Heart left ventricle (tissue), 16 donors: ENCODE measurements around the gene ALDOA. TPM values are rescaled to one million over a fixed set of nuclear protein-coding genes. Genes with fewer than 3 reads are reported as not detected.

ENCODE experiments used
- ATAC-seq, 4 donors: fragments of 200-7000 bp; cut with Tn5 transposase; one replicate each; pipeline ENCODE4 v1.9.1; 2020 to 2022; ENCODE audit warnings: moderate library complexity in 4 of 4, mild to moderate bottlenecking in 3 of 4, moderate number of reproducible peaks in 1 of 4
- DNase-seq, 5 donors: peaks; one replicate each; pipeline ENCODE4 v3.0.0-alpha.2; 2020
- H3K27ac ChIP-seq, 12 donors: fragments of 200-600 bp; sonication (generic) in 4 of 12; one replicate each; pipeline versions ENCODE4 v1.5.0 to v1.8.0; 2016 to 2022; ENCODE audit warnings: mild to moderate bottlenecking in 2 of 12
- H3K27me3 ChIP-seq, 9 donors: fragments of 200-600 bp; sonication (generic) in 2 of 9; one replicate each; pipeline versions ENCODE4 v1.5.1 to v1.8.0; 2016 to 2022; ENCODE audit warnings: mild to moderate bottlenecking in 3 of 9
- H3K36me3 ChIP-seq, 9 donors: fragments of 200-600 bp; sonication (generic) in 2 of 9; one replicate each; pipeline versions ENCODE4 v1.5.0 to v1.8.0; 2018 to 2022; ENCODE audit warnings: mild to moderate bottlenecking in 2 of 9
- H3K4me1 ChIP-seq, 12 donors: fragments of 200-600 bp; sonication (generic) in 4 of 12; one replicate each; pipeline versions ENCODE4 v1.5.0 to v1.8.0; 2016 to 2022; ENCODE audit warnings: mild to moderate bottlenecking in 3 of 12
- H3K4me3 ChIP-seq, 12 donors: fragments of 200-600 bp; sonication (generic) in 4 of 12; one replicate each; pipeline versions ENCODE4 v1.5.0 to v1.8.0; 2017 to 2022; ENCODE audit warnings: mild to moderate bottlenecking in 9 of 12, moderate library complexity in 4 of 12
- H3K9me3 ChIP-seq, 12 donors: fragments of 200-600 bp; sonication (generic) in 4 of 12; one replicate each; pipeline versions ENCODE4 v1.5.0 to v1.8.0; 2016 to 2022; ENCODE audit warnings: mild to moderate bottlenecking in 1 of 12
- CTCF ChIP-seq, 12 donors: fragments of 200-600 bp; sonication (generic) in 4 of 12; IDR thresholded peaks; one replicate each; pipeline versions ENCODE4 v1.5.0 to v1.8.0; 2018 to 2022; ENCODE audit warnings: antibody characterized with exemption in 12 of 12, mild to moderate bottlenecking in 5 of 12
- POLR2A ChIP-seq, 2 donors: fragments of 450-650 bp; IDR thresholded peaks; one replicate each; pipeline ENCODE4 v1.6.1; 2017; ENCODE audit warnings: antibody characterized with exemption in 2 of 2, mild to moderate bottlenecking in 2 of 2, moderate library complexity in 2 of 2
- WGBS, 4 donors: extraction: QIAGEN DNeasy Blood & Tissue Kit in 2 of 4; methylation state at CpG; one replicate each; pipeline versions ENCODE4 v1.1.5 to v1.1.7; 2013 to 2018; 5-methylcytosine and 5-hydroxymethylcytosine counted together
- intact Hi-C, 10 donors: fragments of 100-400 bp; cut with DNase I; formaldehyde crosslinking; loops; one replicate each; pipeline versions ENCODE4 v1.11.1 to v1.14.2; 2022
- polyA plus RNA-seq, 2 donors: library from polyadenylated mRNA; stranded (reverse); fragments of 200-250 nt; gene quantifications; one replicate each; pipeline ENCODE4 v1.2.3, GENCODE V29; 2013
- total RNA-seq, 9 donors: library from RNA; depleted of rRNA in 2 of 9; stranded (reverse); fragments of >200 nt in 2 of 9; fragmentation: NEBNext Ultra II Directional in 3 of 9; extraction: Animal tissue kit (Norgen Biotek cat#: 25700) in 3 of 9; gene quantifications; one replicate each; pipeline versions ENCODE4 v1.1.0 to v1.2.4, GENCODE V29; 2016 to 2023
- donor health status: ischemic (EF 13 %, LVEDD 7.1; RV severe dilation, severe dysfunction).
- donor health status: healthy with polysubstance abuse.
- donor health status: DM: no; HTN: yes; CAD: no.
- donor health status: DM: no; HTN: no; CAD: no.
- donor health status: ischemic (EF 25% LVEDD 6.9; RV normal size, moderate dysfunction).
- donor health status: ischemic (EF 25% LVEDD 5.7; RV mildly dilated, moderate dysfunction).
- donor health status: healthy.
- donor health status: DM: yes; HTN: yes; CAD: no.
- donor health status: ischemic (EF 35%, LVEDD 5.7; RV mildly dilated, moderate dysfunction).
- donor health status: nonischemic (EF 11% LVEDD 7.7; RV severe dilation, severe dysfunction).
- donor health status: DM: yes; HTN: yes; CAD: no.
- donor health status: PGD.
- donor health status: ischemic (EF 29% LVEDD 5.4; RV normal size, mild dysfunction).
- donor health status: nonischemic (EF 23%, LVEDD 6.1; RV moderate dilation, normal function).

Gene ALDOA
- total and polyA plus RNA-seq, 11 donors: 2,585 to 5,076 (median 3,542) TPM

GRCh38 chr16:30115238-30115637 is 49.7 kb downstream of the ALDOA start:
- DNase-seq: no peak
- Histone ChIP-seq H3K36me3 (peaks cover 0 to 96% (median 89%) of the 10 kb centered on the region in 9 donors), H3K4me3 (no peak overlapping the region), H3K27ac (no peak overlapping the region), H3K27me3 (no peaks in the 10 kb centered on the region), H3K4me1 (peaks cover 0 to 8% (median under 1%) of the 10 kb centered on the region in 12 donors), H3K9me3 (no peaks in the 10 kb centered on the region)
- intact Hi-C loops: no loop called here
- ATAC-seq: peak in 1 of 4 donors; percentile 21
- TF ChIP-seq POLR2A (IDR thresholded peaks at IDR 0.05): no peak
- no peak for TF ChIP-seq CTCF (IDR thresholded peaks at IDR 0.05)
- 90 to 94% (median 92%) methylated on average over 6 to 7 of the region's 7 CpGs for WGBS, 4 donors

GRCh38 chr16:30116291-30117207 is 51.0 kb downstream of the ALDOA start:
- 91 to 96% (median 92%) methylated on average over 14 to 16 of the region's 16 CpGs for WGBS, 4 donors
- H3K36me3 ChIP-seq: peaks cover 0 to 97% (median 80%) of the 10 kb centered on the region in 9 donors
- TF ChIP-seq CTCF (IDR thresholded peaks at IDR 0.05): no peak
- intact Hi-C loops: no loop called here
- ATAC-seq (no peak), DNase-seq (no peak)
- H3K9me3 ChIP-seq: no peaks in the 10 kb centered on the region
- H3K4me1 ChIP-seq: peaks cover 0 to 21% (median 12%) of the 10 kb centered on the region in 12 donors
- no peaks in the 10 kb centered on the region for H3K27me3 ChIP-seq
- no peak overlapping the region for H3K27ac ChIP-seq
- no peak overlapping the region for H3K4me3 ChIP-seq

GRCh38 chr16:30117768-30118167 is 52.2 kb downstream of the ALDOA start:
- no peak for ATAC-seq
- Histone ChIP-seq H3K27ac (no peak overlapping the region), H3K27me3 (no peaks in the 10 kb centered on the region), H3K4me3 (no peak overlapping the region), H3K4me1 (peaks cover 0 to 28% (median 15%) of the 10 kb centered on the region in 12 donors), H3K9me3 (no peaks in the 10 kb centered on the region), H3K36me3 (peaks cover 0 to 85% (median 70%) of the 10 kb centered on the region in 9 donors)
- WGBS, 4 donors: 95 to 96% (median 95%) methylated on average over 9 to 10 of the region's 10 CpGs
- no peak for DNase-seq
- TF ChIP-seq POLR2A (IDR thresholded peaks at IDR 0.05): no peak
- intact Hi-C loops: no loop called here

- no peak for ATAC-seq
- Histone ChIP-seq H3K27ac (no peak overlapping the region), H3K9me3 (no peaks in the 10 kb centered on the region), H3K36me3 (peaks cover 0 to 71% (median 61%) of the 10 kb centered on the region in 9 donors), H3K4me3 (no peak overlapping the region), H3K27me3 (no peaks in the 10 kb centered on the region), H3K4me1 (peaks cover 0 to 37% (median 15%) of the 10 kb centered on the region in 12 donors)
- no peak for TF ChIP-seq POLR2A (IDR thresholded peaks at IDR 0.05)
- DNase-seq: no peak
- 89 to 95% (median 94%) methylated on average over 2 of the region's 2 CpGs for WGBS, 4 donors
- intact Hi-C loops: no loop called here
Measured at GRCh38 chr16:30119428-30119827, 53.9 kb downstream of the ALDOA start.

Other genes starting within 250 kb of the ALDOA start
- 10 to 100 TPM; 10.8 to 23.9 (median 12.6) TPM for gene PAGR1, start 249.6 kb upstream of the ALDOA start, total RNA-seq
- 10 to 100 TPM; 29.2 to 32.9 TPM for gene PAGR1, start 249.6 kb upstream of the ALDOA start, polyA plus RNA-seq
- 100 to 1,000 TPM in 1 of 9 donors, 10 to 100 TPM in 8; 33.1 to 140 (median 44.6) TPM for gene MVP, start 245.3 kb upstream of the ALDOA start, total RNA-seq
- gene MVP, start 245.3 kb upstream of the ALDOA start, polyA plus RNA-seq: 10 to 100 TPM; 32.9 to 50.6 TPM
- gene CDIPT, start 202.5 kb upstream of the ALDOA start, total RNA-seq: 100 to 1,000 TPM in 2 of 9 donors, 10 to 100 TPM in 7; 57.5 to 143 (median 76.3) TPM
- gene CDIPT, start 202.5 kb upstream of the ALDOA start, polyA plus RNA-seq: 100 to 1,000 TPM in 1 of 2 donors, 10 to 100 TPM in 1; 64.2 to 106 TPM
- gene SEZ6L2, start 166.2 kb upstream of the ALDOA start, total RNA-seq: 1 to 10 TPM in 5 of 9 donors, under 1 TPM in 3, not detected in 1; 0.16 to 8.9 (median 1.4) TPM
- gene SEZ6L2, start 166.2 kb upstream of the ALDOA start, polyA plus RNA-seq: under 1 TPM; 0.15 to 0.51 TPM
- 1 to 10 TPM in 2 of 9 donors, under 1 TPM in 4, not detected in 3; 0.20 to 5.3 (median 0.65) TPM for gene ASPHD1, start 165.3 kb upstream of the ALDOA start, total RNA-seq
- under 1 TPM in 1 of 2 donors, not detected in 1; 0.54 TPM for gene ASPHD1, start 165.3 kb upstream of the ALDOA start, polyA plus RNA-seq
- 1 to 10 TPM; 3.6 to 9.1 (median 7.2) TPM for gene KCTD13, start 139.5 kb upstream of the ALDOA start, total RNA-seq
- gene KCTD13, start 139.5 kb upstream of the ALDOA start, polyA plus RNA-seq: 1 to 10 TPM; 3.6 to 5.0 TPM
- gene TMEM219, start 103.7 kb upstream of the ALDOA start, total RNA-seq: 100 to 1,000 TPM in 2 of 9 donors, 10 to 100 TPM in 7; 58.9 to 121 (median 69.8) TPM
- 10 to 100 TPM; 66.6 to 72.3 TPM for gene TMEM219, start 103.7 kb upstream of the ALDOA start, polyA plus RNA-seq
- 10 to 100 TPM; 29.5 to 47.9 (median 35.1) TPM for gene TAOK2, start 91.9 kb upstream of the ALDOA start, total RNA-seq
- 10 to 100 TPM; 36.3 to 37.8 TPM for gene TAOK2, start 91.9 kb upstream of the ALDOA start, polyA plus RNA-seq
- gene HIRIP3, start 70.1 kb upstream of the ALDOA start, total RNA-seq: 10 to 100 TPM; 13.3 to 21.9 (median 17.5) TPM
- gene HIRIP3, start 70.1 kb upstream of the ALDOA start, polyA plus RNA-seq: 10 to 100 TPM; 20.1 to 27.4 TPM
- gene INO80E, start 69.5 kb upstream of the ALDOA start, total RNA-seq: 10 to 100 TPM; 27.6 to 65.4 (median 32.6) TPM
- gene INO80E, start 69.5 kb upstream of the ALDOA start, polyA plus RNA-seq: 10 to 100 TPM; 60.9 to 71.5 TPM
- gene DOC2A, start 54.7 kb upstream of the ALDOA start, total RNA-seq: 1 to 10 TPM in 1 of 9 donors, under 1 TPM in 4, not detected in 4; 0.09 to 1.4 (median 0.91) TPM
- under 1 TPM; 0.22 to 0.88 TPM for gene DOC2A, start 54.7 kb upstream of the ALDOA start, polyA plus RNA-seq
- not detected for gene C16orf92, start 42.6 kb upstream of the ALDOA start, total RNA-seq
- not detected for gene C16orf92, start 42.6 kb upstream of the ALDOA start, polyA plus RNA-seq
- gene TLCD3B, start 34.5 kb upstream of the ALDOA start, total RNA-seq: not detected
- not detected for gene TLCD3B, start 34.5 kb upstream of the ALDOA start, polyA plus RNA-seq
- 10 to 100 TPM; 29.9 to 65.9 (median 41.1) TPM for gene PPP4C, start 10.2 kb downstream of the ALDOA start, total RNA-seq
- gene PPP4C, start 10.2 kb downstream of the ALDOA start, polyA plus RNA-seq: 10 to 100 TPM; 43.5 to 89.0 TPM
- under 1 TPM in 8 of 9 donors, not detected in 1; 0.39 to 0.95 (median 0.72) TPM for gene TBX6, start 26.2 kb downstream of the ALDOA start, total RNA-seq
- gene TBX6, start 26.2 kb downstream of the ALDOA start, polyA plus RNA-seq: under 1 TPM; 0.26 to 0.84 TPM
- 100 to 1,000 TPM in 2 of 9 donors, 10 to 100 TPM in 7; 34.8 to 248 (median 49.3) TPM for gene YPEL3, start 30.5 kb downstream of the ALDOA start, total RNA-seq
- gene YPEL3, start 30.5 kb downstream of the ALDOA start, polyA plus RNA-seq: 100 to 1,000 TPM in 1 of 2 donors, 10 to 100 TPM in 1; 57.1 to 106 TPM
- 1 to 10 TPM in 7 of 9 donors, under 1 TPM in 2; 0.36 to 5.3 (median 2.2) TPM for gene GDPD3, start 47.8 kb downstream of the ALDOA start, total RNA-seq
- 1 to 10 TPM; 1.1 to 2.0 TPM for gene GDPD3, start 47.8 kb downstream of the ALDOA start, polyA plus RNA-seq
- 10 to 100 TPM; 32.9 to 79.4 (median 50.2) TPM for gene MAPK3, start 57.5 kb downstream of the ALDOA start, total RNA-seq
- gene MAPK3, start 57.5 kb downstream of the ALDOA start, polyA plus RNA-seq: 10 to 100 TPM; 49.4 to 61.3 TPM
- gene CORO1A, start 117.8 kb downstream of the ALDOA start, total RNA-seq: 100 to 1,000 TPM in 1 of 9 donors, 10 to 100 TPM in 3, 1 to 10 TPM in 5; 4.3 to 102 (median 8.5) TPM
- 10 to 100 TPM in 1 of 2 donors, 1 to 10 TPM in 1; 6.4 to 16.8 TPM for gene CORO1A, start 117.8 kb downstream of the ALDOA start, polyA plus RNA-seq
- gene BOLA2B, start 127.9 kb downstream of the ALDOA start, total RNA-seq: 100 to 1,000 TPM in 2 of 9 donors, 10 to 100 TPM in 7; 41.6 to 129 (median 58.2) TPM
- gene BOLA2B, start 127.9 kb downstream of the ALDOA start, polyA plus RNA-seq: 100 to 1,000 TPM; 140 to 204 TPM
- 10 to 100 TPM in 7 of 9 donors, 1 to 10 TPM in 2; 8.2 to 32.2 (median 26.0) TPM for gene SLX1A, start 128.1 kb downstream of the ALDOA start, total RNA-seq
- 10 to 100 TPM; 19.2 to 25.6 TPM for gene SLX1A, start 128.1 kb downstream of the ALDOA start, polyA plus RNA-seq
- gene SULT1A3, start 133.5 kb downstream of the ALDOA start, total RNA-seq: 10 to 100 TPM in 3 of 9 donors, 1 to 10 TPM in 6; 1.2 to 14.9 (median 9.7) TPM
- gene SULT1A3, start 133.5 kb downstream of the ALDOA start, polyA plus RNA-seq: 10 to 100 TPM in 1 of 2 donors, 1 to 10 TPM in 1; 5.2 to 10.8 TPM
- gene NPIPB13, start 182.7 kb downstream of the ALDOA start, total RNA-seq: 10 to 100 TPM in 1 of 9 donors, 1 to 10 TPM in 6, under 1 TPM in 2; 0.63 to 12.3 (median 3.9) TPM
- 1 to 10 TPM; 1.9 to 3.5 TPM for gene NPIPB13, start 182.7 kb downstream of the ALDOA start, polyA plus RNA-seq